ENCODE results near the gene ZNF764. TPM values are rescaled to one million over a fixed set of nuclear protein-coding genes. Genes with fewer than 3 reads are reported as not detected.

Gene ZNF764
- total RNA-seq, 1 experiment from 2014 or later, result 16.5 TPM

GRCh38 chr16:30534368-30535105, 23.6 kb downstream of the ZNF764 start, which contains the start of gene ZNF747:
Gene ZNF747, minus strand, starts transcription at chr16:30534858. Its CDS starts 179 bp downstream, at chr16:30534679.
- H3K4me1 Mint-ChIP-seq (ENCODE audit: low read depth, unreplicated experiment), result peaks cover 24% of the 10 kb centered on the region
- intact Hi-C loops (cut with micrococcal nuclease; ENCODE audit: unreplicated experiment), result loop anchor here (2.0 kb wide), 1 partner anchor 104 kb away; the partner anchor contains the start of gene DCTPP1
- TSS peak; percentile 10 for BruUV-seq (replicated peaks)

GRCh38 chr16:30533748-30534367, 24.3 kb downstream of the ZNF764 start:
- CTCF ChIA-PET, result interaction anchor here (0.8 to 2.8 kb wide), 3 partner anchors 25 to 104 kb away, joined by 8 to 21 read pairs (median 10); partner anchors contain the start of genes DCTPP1 and ZNF688
- intact Hi-C loops (cut with micrococcal nuclease; ENCODE audit: unreplicated experiment), result loop anchor here (2.0 kb wide), 1 partner anchor 103 kb away; the partner anchor contains the start of gene DCTPP1
- H3K27me3 Mint-ChIP-seq (ENCODE audit: unreplicated experiment), result no peaks in the 10 kb centered on the region

More at GRCh38 chr16:30534368-30535105, 23.6 kb downstream of the ZNF764 start, which contains the start of gene ZNF747:
- peak; percentile 16 for TF ChIP-seq CTCF (IDR thresholded peaks at IDR 0.05; ENCODE audit: unreplicated experiment)
- Mint-ChIP-seq H3K4me3 (ENCODE audit: low read depth, unreplicated experiment) (peak within 1 kb of the TSS; percentile 73), H3K36me3 (ENCODE audit: insufficient read depth, unreplicated experiment) (peaks cover 48% of the 10 kb centered on the region), H3K27ac (ENCODE audit: unreplicated experiment) (peak within 1 kb of the TSS; percentile 65), H3K27me3 (ENCODE audit: unreplicated experiment) (no peaks in the 10 kb centered on the region), H3K9me3 (ENCODE audit: low read depth, unreplicated experiment) (no peaks in the 10 kb centered on the region)
- DNase-seq, result peak; percentile 91
- CTCF ChIA-PET, result interaction anchor here (0.6 to 2.8 kb wide), 8 partner anchors 8 to 117 kb away, joined by 3 to 21 read pairs (median 6); partner anchors contain the start of genes DCTPP1 and ZNF688

GRCh38 chr16:30533146-30533522, 25.0 kb downstream of the ZNF764 start:
- CTCF ChIA-PET, result no interaction called here
- intact Hi-C loops (cut with micrococcal nuclease; ENCODE audit: unreplicated experiment), result no loop called here
- H3K4me3 Mint-ChIP-seq (ENCODE audit: low read depth, unreplicated experiment), result peak overlapping the region; percentile 73
- TF ChIP-seq CTCF (IDR thresholded peaks at IDR 0.05; ENCODE audit: unreplicated experiment), result no peak
- H3K9me3 Mint-ChIP-seq (ENCODE audit: low read depth, unreplicated experiment), result no peaks in the 10 kb centered on the region
- DNase-seq, result no peak
- H3K36me3 Mint-ChIP-seq (ENCODE audit: insufficient read depth, unreplicated experiment), result peaks cover 49% of the 10 kb centered on the region
- peaks cover 34% of the 10 kb centered on the region for H3K4me1 Mint-ChIP-seq (ENCODE audit: low read depth, unreplicated experiment)
- no peaks in the 10 kb centered on the region for H3K27me3 Mint-ChIP-seq (ENCODE audit: unreplicated experiment)
- BruUV-seq (replicated peaks), result no TSS peak
- H3K27ac Mint-ChIP-seq (ENCODE audit: unreplicated experiment), result peak overlapping the region; percentile 65

More at GRCh38 chr16:30533748-30534367, 24.3 kb downstream of the ZNF764 start:
- TF ChIP-seq CTCF (IDR thresholded peaks at IDR 0.05; ENCODE audit: unreplicated experiment), result no peak
- no peak for DNase-seq
- BruUV-seq (replicated peaks), result no TSS peak
- H3K4me1 Mint-ChIP-seq (ENCODE audit: low read depth, unreplicated experiment), result peaks cover 27% of the 10 kb centered on the region
- no peaks in the 10 kb centered on the region for H3K9me3 Mint-ChIP-seq (ENCODE audit: low read depth, unreplicated experiment)
- peak overlapping the region; percentile 73 for H3K4me3 Mint-ChIP-seq (ENCODE audit: low read depth, unreplicated experiment)
- H3K36me3 Mint-ChIP-seq (ENCODE audit: insufficient read depth, unreplicated experiment), result peaks cover 48% of the 10 kb centered on the region
- H3K27ac Mint-ChIP-seq (ENCODE audit: unreplicated experiment), result peak overlapping the region; percentile 65

GRCh38 chr16:30532285-30533145, 25.7 kb downstream of the ZNF764 start:
- H3K36me3 Mint-ChIP-seq (ENCODE audit: insufficient read depth, unreplicated experiment), result peaks cover 55% of the 10 kb centered on the region
- H3K4me3 Mint-ChIP-seq (ENCODE audit: low read depth, unreplicated experiment), result peak overlapping the region; percentile 73
- peak overlapping the region; percentile 65 for H3K27ac Mint-ChIP-seq (ENCODE audit: unreplicated experiment)
- CTCF ChIA-PET, result no interaction called here
- no peaks in the 10 kb centered on the region for H3K9me3 Mint-ChIP-seq (ENCODE audit: low read depth, unreplicated experiment)
- DNase-seq, result no peak
- H3K27me3 Mint-ChIP-seq (ENCODE audit: unreplicated experiment), result no peaks in the 10 kb centered on the region
- peaks cover 40% of the 10 kb centered on the region for H3K4me1 Mint-ChIP-seq (ENCODE audit: low read depth, unreplicated experiment)
- no peak for TF ChIP-seq CTCF (IDR thresholded peaks at IDR 0.05; ENCODE audit: unreplicated experiment)
- no TSS peak for BruUV-seq (replicated peaks)
- intact Hi-C loops (cut with micrococcal nuclease; ENCODE audit: unreplicated experiment), result no loop called here

Measured in Calu3 (cell line).